Tibial artery (tissue), 4 donors: ENCODE results near the gene SYMPK.

Experiments used
- DNase-seq, 2 donors: peaks; one replicate each; pipeline ENCODE4 v3.0.0-alpha.2; 2019
- H3K27ac ChIP-seq, 2 donors: fragments of 200-600 bp; sonication (generic) in 1 of 2; 1 replicate in 1 of 2; 2 replicates in 1 of 2; pipeline ENCODE4 v1.5.1; 2018 to 2019; ENCODE audit warnings: mild to moderate bottlenecking in 1 of 2
- H3K27me3 ChIP-seq, 2 donors: fragments of 200-600 bp; sonication (generic) in 1 of 2; one replicate each; pipeline versions ENCODE4 v1.5.1 to v1.6.0; 2016 to 2019
- H3K36me3 ChIP-seq, 3 donors: fragments of 200-600 bp; sonication (generic) in 2 of 3; one replicate each; pipeline ENCODE4 v1.5.1; 2016 to 2019; ENCODE audit warnings: mild to moderate bottlenecking in 2 of 3
- H3K4me1 ChIP-seq, 4 donors: fragments of 200-600 bp; sonication (generic) in 2 of 4; 1 replicate in 3 of 4; 2 replicates in 1 of 4; pipeline ENCODE4 v1.5.1; 2016 to 2019
- H3K4me3 ChIP-seq, 2 donors: fragments of 200-600 bp; sonication (generic) in 1 of 2; 1 replicate in 1 of 2; 2 replicates in 1 of 2; pipeline ENCODE4 v1.5.1; 2018 to 2019; ENCODE audit warnings: mild to moderate bottlenecking in 2 of 2
- H3K9me3 ChIP-seq, 3 donors: fragments of 200-600 bp; sonication (generic) in 1 of 3; one replicate each; pipeline ENCODE4 v1.5.1; 2016 to 2019
- CTCF ChIP-seq, 2 experiments: fragments of 200-600 bp in 1 of 2; fragments of 450-650 bp in 1 of 2; IDR thresholded peaks; one replicate each; pipeline ENCODE4 v1.5.1; 2017 to 2019; ENCODE audit warnings: antibody characterized with exemption in 2 of 2, mild to moderate bottlenecking in 1 of 2, moderate library complexity in 1 of 2
- intact Hi-C: fragments of 100-400 bp; cut with DNase I; formaldehyde crosslinking; loops from one replicate; pipeline ENCODE4 v1.15.0; 2023; ENCODE audit warnings: low total_unique reads

SYMPK gene

DNA sequence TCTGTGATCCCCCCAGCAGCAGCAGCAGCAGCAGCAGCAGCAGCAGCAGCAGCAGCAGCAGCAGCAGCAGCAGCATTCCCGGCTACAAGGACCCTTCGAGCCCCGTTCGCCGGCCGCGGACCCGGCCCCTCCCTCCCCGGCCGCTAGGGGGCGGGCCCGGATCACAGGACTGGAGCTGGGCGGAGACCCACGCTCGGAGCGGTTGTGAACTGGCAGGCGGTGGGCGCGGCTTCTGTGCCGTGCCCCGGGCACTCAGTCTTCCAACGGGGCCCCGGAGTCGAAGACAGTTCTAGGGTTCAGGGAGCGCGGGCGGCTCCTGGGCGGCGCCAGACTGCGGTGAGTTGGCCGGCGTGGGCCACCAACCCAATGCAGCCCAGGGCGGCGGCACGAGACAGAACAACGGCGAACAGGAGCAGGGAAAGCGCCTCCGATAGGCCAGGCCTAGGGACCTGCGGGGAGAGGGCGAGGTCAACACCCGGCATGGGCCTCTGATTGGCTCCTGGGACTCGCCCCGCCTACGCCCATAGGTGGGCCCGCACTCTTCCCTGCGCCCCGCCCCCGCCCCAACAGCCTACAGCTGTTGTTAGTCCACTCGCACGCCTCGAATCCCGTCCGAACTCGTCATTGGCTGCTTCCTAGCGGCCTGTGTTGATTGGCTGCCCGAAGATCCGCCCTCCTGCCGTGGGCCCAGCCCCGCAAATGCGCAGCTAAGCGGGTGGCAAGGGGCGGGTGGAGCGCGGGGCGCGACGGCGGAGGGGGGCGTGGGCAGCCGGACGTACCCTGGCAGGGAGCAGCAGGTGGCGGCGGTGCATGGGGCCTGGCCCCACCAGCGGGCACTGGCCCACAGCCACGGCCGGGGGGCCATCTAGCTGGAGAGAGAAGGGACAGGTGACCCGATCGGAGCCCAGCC, 92.5 kb downstream of the SYMPK start:
- Histone ChIP-seq H3K4me1 (peaks cover 0 to 32% (median 25%) of the 10 kb centered on the region in 4 donors), H3K36me3 (peaks cover 16 to 44% (median 16%) of the 10 kb centered on the region in 3 donors)
- intact Hi-C loops, result no loop called here

GRCh38 chr19:45769821-45770191, 93.1 kb downstream of the SYMPK start:
- Histone ChIP-seq H3K27me3 (no peaks in the 10 kb centered on the region), H3K27ac (peak overlapping the region; percentile 95 to 98), H3K4me1 (peaks cover 0 to 39% (median 32%) of the 10 kb centered on the region in 4 donors), H3K9me3 (no peaks in the 10 kb centered on the region), H3K4me3 (peak overlapping the region; percentile 55 to 93), H3K36me3 (peaks cover 11 to 45% (median 12%) of the 10 kb centered on the region in 3 donors)
- no peak for TF ChIP-seq CTCF (IDR thresholded peaks at IDR 0.05)
- peak; percentile 54 to 83 for DNase-seq
- intact Hi-C loops, result loop anchor here (10.0 kb wide), 1 partner anchor 55 kb away; no protein-coding TSS in a partner anchor

More for the DNA sequence above, 92.5 kb downstream of the SYMPK start:
- Histone ChIP-seq H3K9me3 (no peaks in the 10 kb centered on the region), H3K4me3 (peak overlapping the region; percentile 55 to 93), H3K27ac (peak overlapping the region; percentile 95 to 98), H3K27me3 (no peaks in the 10 kb centered on the region)
- TF ChIP-seq CTCF (IDR thresholded peaks at IDR 0.05), result peak; percentile 92 to 93
- DNase-seq, result peak; percentile 98 to 99

DNA sequence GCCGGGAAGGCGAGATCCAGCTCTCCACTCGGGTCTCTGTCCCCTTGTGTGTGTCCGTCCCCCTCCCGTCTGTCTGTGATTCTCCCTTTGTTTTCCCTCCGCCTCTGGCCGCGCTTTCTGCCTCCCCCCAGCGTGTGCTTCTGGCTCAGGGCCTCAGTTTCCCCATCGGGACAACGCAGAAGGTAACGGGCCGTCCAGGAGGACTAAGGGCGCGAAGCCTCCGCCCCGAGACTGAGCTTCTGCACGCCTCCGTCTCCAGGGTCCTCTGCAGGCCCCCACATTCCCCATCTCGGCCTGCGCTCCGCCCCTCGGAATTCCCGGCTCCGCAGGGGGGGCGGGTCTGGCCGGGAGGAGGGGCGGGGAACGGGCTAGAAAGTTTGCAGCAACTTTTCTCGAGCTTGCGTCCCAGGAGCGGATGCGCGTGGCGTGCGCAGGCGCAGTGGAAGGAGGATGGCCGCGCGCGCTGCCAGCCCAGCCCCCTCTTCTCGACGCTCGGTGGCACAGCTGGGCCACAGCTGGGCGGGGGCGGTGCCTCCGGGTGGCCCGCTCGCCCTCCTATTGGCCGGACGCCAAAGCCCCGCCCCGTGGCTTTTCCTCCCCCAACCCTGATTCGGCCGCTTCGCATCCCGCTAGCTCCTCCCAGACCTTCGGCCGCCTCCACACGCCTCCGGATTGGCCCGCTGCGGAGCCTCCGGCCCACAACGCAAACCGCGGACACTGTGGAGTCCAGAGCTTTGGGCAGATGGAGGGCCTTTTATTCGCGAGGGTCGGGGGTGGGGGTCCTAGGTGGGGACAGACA, 93.8 kb downstream of the SYMPK start, which contains the start of gene SIX5:
Gene SIX5 (minus strand): TSS at position 269 of the 799 bp plus-strand sequence. CDS start 408 bp downstream, outside the sequence.
- intact Hi-C loops, result loop anchor here (10.0 kb wide), 1 partner anchor 54 kb away; no protein-coding TSS in a partner anchor
- Histone ChIP-seq H3K4me3 (peak within 1 kb of the TSS; percentile 88 to 93), H3K36me3 (peaks cover 7 to 40% (median 10%) of the 10 kb centered on the region in 3 donors), H3K27ac (peak within 1 kb of the TSS; percentile 98 to 99), H3K4me1 (peaks cover 0 to 45% (median 38%) of the 10 kb centered on the region in 4 donors), H3K9me3 (no peaks in the 10 kb centered on the region), H3K27me3 (no peaks in the 10 kb centered on the region)
- TF ChIP-seq CTCF (IDR thresholded peaks at IDR 0.05), result no peak
- peak; percentile 97 to 99 for DNase-seq

- no peak for DNase-seq
- Histone ChIP-seq H3K27ac (peak overlapping the region; percentile 98 to 99), H3K9me3 (no peaks in the 10 kb centered on the region), H3K27me3 (no peaks in the 10 kb centered on the region), H3K36me3 (peaks cover 7 to 39% (median 10%) of the 10 kb centered on the region in 3 donors), H3K4me3 (peak overlapping the region; percentile 88 to 93), H3K4me1 (peaks cover 0 to 50% (median 44%) of the 10 kb centered on the region in 4 donors)
- intact Hi-C loops, result loop anchor here (10.0 kb wide), 1 partner anchor 54 kb away; no protein-coding TSS in a partner anchor
- no peak for TF ChIP-seq CTCF (IDR thresholded peaks at IDR 0.05)
Measured at GRCh38 chr19:45768655-45768983, 94.3 kb downstream of the SYMPK start.
